Measurements from ENCODE around the gene B4GALT3. TPM values are rescaled to one million over a fixed set of nuclear protein-coding genes. Genes with fewer than 3 reads are reported as not detected.

Gene B4GALT3
- total RNA-seq, 2 donors from 2014 or later = 38.2 to 68.7 TPM

GRCh38 chr1:161164901-161165610 lies 12.3 kb downstream of the B4GALT3 start:
- TF ChIP-seq POLR2A (IDR thresholded peaks at IDR 0.05) (no peak), CTCF (IDR thresholded peaks at IDR 0.05) (no peak), POLR2AphosphoS5 (IDR thresholded peaks at IDR 0.05) (no peak)
- Histone ChIP-seq H3K27me3 (replicated peaks; ENCODE audit: insufficient read depth) (no peaks in the 10 kb centered on the region), H3K36me3 (no peaks in the 10 kb centered on the region), H3K27ac (peak overlapping the region; percentile 89 to 90), H3K9me3 (no peaks in the 10 kb centered on the region), H3K4me1 (replicated peaks) (peaks cover 2% of the 10 kb centered on the region), H3K4me3 (peak overlapping the region; percentile 53 to 61)
- 54% methylated on average over 14 of the region's 14 CpGs for whole genome bisulfite sequencing
- intact Hi-C loops (cut with DNase I) = no loop called here
- DNase-seq (ENCODE audit: low spot score) = no peak

- peaks cover 2% of the 10 kb centered on the region for H3K4me1 ChIP-seq (replicated peaks)
- H3K27me3 ChIP-seq (replicated peaks; ENCODE audit: insufficient read depth) = no peaks in the 10 kb centered on the region
- no peak for DNase-seq (ENCODE audit: low spot score)
- 86% methylated on average over 5 of the region's 5 CpGs for WGBS
- no peak overlapping the region for H3K4me3 ChIP-seq
- no peaks in the 10 kb centered on the region for H3K9me3 ChIP-seq
- intact Hi-C loops (cut with DNase I) = no loop called here
- no peaks in the 10 kb centered on the region for H3K36me3 ChIP-seq
- TF ChIP-seq POLR2A (IDR thresholded peaks at IDR 0.05) (no peak), CTCF (IDR thresholded peaks at IDR 0.05) (no peak), POLR2AphosphoS5 (IDR thresholded peaks at IDR 0.05) (no peak)
- no peak overlapping the region for H3K27ac ChIP-seq
Observed at GRCh38 chr1:161163793-161164192, 13.5 kb downstream of the B4GALT3 start.

GRCh38 chr1:161162806-161163205 lies 14.5 kb downstream of the B4GALT3 start:
- TF ChIP-seq CTCF (IDR thresholded peaks at IDR 0.05) (no peak), POLR2A (IDR thresholded peaks at IDR 0.05) (no peak), POLR2AphosphoS5 (IDR thresholded peaks at IDR 0.05) (no peak)
- Histone ChIP-seq H3K4me3 (no peak overlapping the region), H3K27me3 (replicated peaks; ENCODE audit: insufficient read depth) (no peaks in the 10 kb centered on the region), H3K9me3 (no peaks in the 10 kb centered on the region), H3K27ac (no peak overlapping the region), H3K36me3 (no peaks in the 10 kb centered on the region), H3K4me1 (replicated peaks) (peaks cover 2% of the 10 kb centered on the region)
- 92% methylated on average over 10 of the region's 10 CpGs for WGBS
- intact Hi-C loops (cut with DNase I) = no loop called here
- DNase-seq (ENCODE audit: low spot score) = no peak

GRCh38 chr1:161162052-161162451 lies 15.3 kb downstream of the B4GALT3 start:
- Histone ChIP-seq H3K27me3 (replicated peaks; ENCODE audit: insufficient read depth) (no peaks in the 10 kb centered on the region), H3K36me3 (no peaks in the 10 kb centered on the region), H3K4me3 (no peak overlapping the region), H3K27ac (no peak overlapping the region), H3K9me3 (no peaks in the 10 kb centered on the region), H3K4me1 (replicated peaks) (peaks cover 2% of the 10 kb centered on the region)
- intact Hi-C loops (cut with DNase I) = no loop called here
- TF ChIP-seq POLR2A (IDR thresholded peaks at IDR 0.05) = no peak
- 76% methylated on average over 7 of the region's 7 CpGs for WGBS
- DNase-seq (ENCODE audit: low spot score) = no peak

GRCh38 chr1:161161652-161162051 lies 15.7 kb downstream of the B4GALT3 start:
- 77% methylated on average over 5 of the region's 5 CpGs for WGBS
- intact Hi-C loops (cut with DNase I) = no loop called here
- peaks cover 2% of the 10 kb centered on the region for H3K4me1 ChIP-seq (replicated peaks)
- no peaks in the 10 kb centered on the region for H3K36me3 ChIP-seq
- no peak for DNase-seq (ENCODE audit: low spot score)
- no peaks in the 10 kb centered on the region for H3K27me3 ChIP-seq (replicated peaks; ENCODE audit: insufficient read depth)
- TF ChIP-seq CTCF (IDR thresholded peaks at IDR 0.05) (no peak), POLR2A (IDR thresholded peaks at IDR 0.05) (no peak), POLR2AphosphoS5 (IDR thresholded peaks at IDR 0.05) (no peak)
- H3K27ac ChIP-seq = no peak overlapping the region
- no peaks in the 10 kb centered on the region for H3K9me3 ChIP-seq
- H3K4me3 ChIP-seq = no peak overlapping the region

Data from prostate gland (tissue), 2 donors.